GM21515 (cell line): ENCODE results near the gene SOS1.
"Not testable (repeated sequence)": the region's sequence is repeated elsewhere in the genome, so short reads cannot be mapped to it uniquely, and the experiment has no call there.

Source experiments
- ATAC-seq: cut with Tn5 transposase; IDR thresholded peaks from one replicate; pipeline ENCODE4 v1.9.1; 2021; ENCODE audit not compliant: unreplicated experiment

The SOS1 gene

DNA sequence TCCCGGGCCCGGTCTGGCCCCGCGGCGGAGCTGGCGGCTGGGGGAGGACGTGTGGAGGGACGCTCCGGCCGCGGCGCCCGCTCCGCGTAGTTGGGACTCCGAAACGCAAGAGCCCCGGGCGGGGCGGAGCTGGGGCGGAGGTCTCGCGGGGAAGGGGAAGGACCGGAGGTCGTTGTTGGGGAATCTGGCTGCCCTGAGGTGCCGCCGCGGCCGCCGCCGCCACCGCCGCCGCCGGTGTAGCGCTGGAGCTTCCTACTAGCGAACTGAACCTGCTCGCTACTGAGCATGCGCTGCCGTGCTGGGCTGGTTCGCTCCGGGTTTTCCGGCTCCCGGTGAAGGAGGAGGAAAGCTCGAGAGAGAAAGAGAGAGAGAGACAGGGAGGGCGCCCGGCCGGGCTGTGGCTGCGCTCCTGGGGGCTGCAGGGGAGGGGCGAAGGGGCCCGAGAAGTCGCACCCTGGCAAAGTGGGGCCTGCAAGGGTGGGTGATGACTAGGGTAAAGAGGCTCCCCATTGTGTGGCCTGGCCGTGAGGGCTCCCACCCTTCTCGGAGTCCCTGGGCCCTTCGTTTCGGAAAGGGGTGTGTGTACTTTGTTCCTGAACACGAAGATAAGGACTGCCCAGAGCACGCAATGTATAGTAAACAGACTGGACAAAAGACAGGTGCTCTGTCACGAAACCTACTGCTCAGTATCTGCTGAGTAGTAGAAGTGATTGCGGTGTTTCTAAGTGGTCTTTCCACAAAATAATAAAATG lies at the start of gene SOS1:
TSS of gene SOS1 (minus strand) at position 281 of the 752 bp plus-strand sequence. CDS start 629 bp downstream, outside the sequence.
- peak; percentile 49 for ATAC-seq

DNA sequence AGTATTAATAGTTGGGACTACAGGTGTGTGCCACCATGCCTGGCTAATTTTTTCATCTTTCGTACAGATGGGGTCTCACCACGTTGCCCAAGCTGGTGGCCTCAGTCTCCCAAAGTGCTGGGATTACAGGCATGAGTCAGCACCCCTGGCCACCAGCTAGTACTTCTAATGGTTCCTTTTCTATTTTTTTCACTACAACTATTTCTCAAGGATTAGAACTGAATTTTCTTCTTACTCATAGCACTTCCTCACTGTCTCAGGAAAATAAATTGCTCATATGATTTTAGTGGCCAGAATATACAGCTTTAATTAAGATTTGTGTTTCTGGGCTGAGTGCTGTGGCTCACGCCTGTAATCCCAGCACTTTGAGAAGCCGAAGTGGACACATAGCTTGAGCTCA lies 43.2 kb upstream of the SOS1 start:
- ATAC-seq: no peak

DNA sequence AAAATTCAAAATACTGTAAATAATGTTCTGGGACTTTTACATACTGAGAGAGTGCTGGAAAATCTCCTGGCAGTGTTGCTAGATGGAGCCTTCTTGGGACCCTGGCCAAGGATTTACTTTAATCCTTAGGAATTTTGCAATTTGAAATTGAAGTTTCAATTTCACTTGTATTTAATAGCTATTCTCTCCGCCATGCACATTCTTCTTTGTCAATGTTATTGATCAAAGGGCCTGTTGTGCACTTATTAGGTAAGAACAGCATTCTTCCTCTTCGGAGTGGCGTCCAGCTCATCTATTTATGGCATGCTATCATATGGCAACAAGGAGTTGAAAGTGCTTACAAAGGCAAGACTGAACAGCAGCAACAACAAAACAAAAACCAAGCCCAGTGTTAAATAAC lies 40.1 kb upstream of the SOS1 start:
- ATAC-seq: no peak

DNA sequence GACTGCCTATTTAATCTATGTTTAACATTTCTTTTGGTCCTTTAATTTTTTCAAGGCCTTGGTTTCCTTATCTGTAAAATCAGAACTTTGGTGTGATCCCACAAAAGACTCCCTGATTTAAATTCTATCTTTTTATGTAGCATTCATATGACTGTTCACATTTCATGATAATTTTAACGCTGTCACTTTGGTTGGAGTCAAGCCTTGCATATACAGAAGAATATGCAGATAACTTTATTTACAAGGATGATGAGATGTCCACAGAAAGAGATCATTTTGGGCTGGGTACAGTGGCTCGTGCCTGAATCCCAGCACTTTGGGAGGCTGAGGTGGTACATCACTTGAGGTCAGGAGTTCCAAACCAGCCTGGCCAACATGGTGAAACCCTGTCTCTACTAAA lies 38.4 kb upstream of the SOS1 start:
- no peak for ATAC-seq

DNA sequence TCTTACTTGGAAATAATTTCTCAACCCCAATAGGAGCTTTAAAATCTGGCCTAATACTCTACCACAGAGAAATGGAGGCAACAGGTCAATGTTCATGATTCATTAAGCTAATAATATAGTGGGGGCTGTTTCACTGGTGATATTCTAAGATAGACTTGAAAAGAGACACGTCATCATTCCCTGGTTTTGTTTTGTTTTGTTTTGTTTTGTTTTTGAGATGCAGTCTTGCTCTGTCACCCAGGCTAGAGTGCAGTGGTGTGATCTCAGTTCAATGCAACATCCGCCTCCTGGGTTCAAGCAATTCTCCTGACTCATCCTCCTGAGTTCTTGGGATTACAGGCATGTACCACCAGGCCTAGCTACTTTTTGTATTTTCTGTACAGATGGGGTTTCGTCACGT lies 37.5 kb upstream of the SOS1 start:
- ATAC-seq: no peak

DNA sequence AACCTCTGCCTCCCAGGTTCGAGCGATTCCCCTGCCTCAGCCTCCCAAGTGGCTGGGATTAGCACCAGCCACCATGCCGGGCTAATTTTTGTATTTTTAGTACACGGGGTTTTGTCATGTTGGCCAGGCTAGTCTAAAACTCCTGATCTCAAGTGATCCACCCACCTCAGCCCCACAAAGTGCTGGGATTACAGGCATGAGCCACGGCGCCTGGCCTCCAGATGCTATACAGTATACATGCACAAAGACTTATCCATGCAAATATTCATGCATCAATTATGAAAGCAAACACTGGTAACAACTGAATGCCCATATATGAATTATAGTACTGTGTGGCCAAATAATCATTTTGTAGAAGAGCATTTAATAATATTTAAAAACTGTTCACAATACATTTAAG lies 36.0 kb upstream of the SOS1 start:
- ATAC-seq: no peak

DNA sequence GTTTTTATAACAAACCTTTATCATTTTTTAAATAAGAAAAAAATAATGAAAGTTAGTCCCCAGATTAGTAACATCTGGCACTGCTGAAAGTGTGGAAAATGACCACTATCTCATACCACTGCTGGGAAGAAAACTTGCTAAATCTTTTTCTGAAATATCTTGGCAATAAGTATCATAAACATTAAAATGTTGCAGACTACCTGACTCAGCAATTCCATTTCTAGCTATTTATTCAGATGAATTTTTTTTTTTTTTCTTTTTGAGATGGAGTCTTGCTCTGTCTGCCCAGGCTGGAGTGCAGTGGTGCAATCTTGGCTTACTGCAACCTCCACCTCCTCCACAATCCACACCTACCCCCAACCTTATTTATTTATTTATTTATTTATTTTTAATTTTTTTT lies 35.3 kb upstream of the SOS1 start:
- no peak for ATAC-seq

DNA sequence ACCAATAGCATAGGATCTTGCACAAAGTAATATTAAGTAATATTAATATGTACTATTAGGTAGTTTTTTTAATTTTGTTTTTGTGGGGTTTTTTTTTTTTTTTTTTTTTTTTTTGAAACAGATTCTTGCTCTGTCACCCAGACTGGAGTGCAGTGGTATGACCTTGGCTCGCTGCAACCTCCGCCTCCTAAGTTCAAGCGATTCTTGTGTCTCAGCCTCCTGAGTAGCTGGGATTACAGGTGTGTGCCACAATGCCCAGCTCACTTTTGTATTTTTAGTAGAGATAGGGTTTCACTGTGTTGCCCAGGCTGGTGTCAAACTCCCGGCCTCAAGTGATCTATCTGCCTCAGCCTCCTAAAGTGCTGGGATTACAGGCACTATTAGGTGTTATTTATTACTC lies 34.7 kb upstream of the SOS1 start:
- not testable (repeated sequence) for ATAC-seq

DNA sequence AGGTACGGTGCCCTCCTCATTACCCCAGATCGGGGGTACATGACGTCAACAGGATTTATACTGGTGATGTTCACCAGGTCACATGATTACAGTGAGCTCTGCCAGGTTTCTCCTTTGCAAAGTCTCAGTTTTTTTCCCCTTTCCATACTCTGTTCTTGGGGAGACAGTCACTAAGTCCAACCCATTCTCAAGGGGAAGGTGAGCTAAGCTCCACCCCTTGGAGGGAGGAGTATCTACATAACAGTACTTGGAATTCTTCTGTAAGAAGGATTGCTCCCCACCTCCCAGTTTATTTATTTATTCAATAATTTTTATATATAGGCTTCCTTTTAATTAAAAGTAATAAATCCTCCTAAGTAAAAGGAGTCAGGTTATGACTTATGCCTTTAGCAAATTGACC lies 34.1 kb upstream of the SOS1 start:
- ATAC-seq: no peak

DNA sequence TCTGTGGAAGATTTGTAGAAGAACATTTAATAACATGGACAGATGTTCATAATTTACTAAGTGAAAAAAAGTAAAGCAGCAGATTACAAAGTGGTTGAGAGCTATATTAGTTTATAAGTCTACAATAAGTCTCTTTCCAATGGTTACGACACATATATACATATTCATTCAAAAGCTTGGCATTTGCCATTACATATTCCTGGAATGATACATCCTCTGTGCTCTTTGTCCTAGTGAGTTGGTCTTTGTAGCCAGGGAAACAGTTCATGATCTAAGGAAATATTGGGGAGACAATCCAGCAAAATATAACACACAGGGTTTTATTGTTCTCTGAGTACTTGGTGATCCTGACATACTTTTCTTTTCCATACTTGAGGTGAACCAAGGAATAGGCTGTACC lies 32.5 kb upstream of the SOS1 start:
- no peak for ATAC-seq

DNA sequence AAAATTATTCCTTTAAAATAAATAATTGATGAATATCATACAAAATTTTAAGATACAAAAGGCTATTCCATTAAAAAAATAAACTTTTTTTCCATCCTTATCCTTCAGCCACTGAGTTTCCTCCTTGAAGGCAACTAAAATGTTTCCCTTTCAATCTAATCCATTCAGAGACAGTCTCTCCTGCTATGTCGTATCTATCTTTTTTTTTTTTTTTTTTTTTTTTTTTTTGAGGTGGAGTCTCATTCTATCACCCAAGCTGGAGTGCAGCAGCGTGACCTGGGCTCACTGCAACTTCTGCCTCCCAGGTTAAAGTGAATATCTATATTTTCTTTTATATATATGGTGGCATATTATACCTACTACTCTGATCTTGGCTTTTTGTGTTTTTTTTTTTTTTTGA lies 31.7 kb upstream of the SOS1 start:
- ATAC-seq: no peak

DNA sequence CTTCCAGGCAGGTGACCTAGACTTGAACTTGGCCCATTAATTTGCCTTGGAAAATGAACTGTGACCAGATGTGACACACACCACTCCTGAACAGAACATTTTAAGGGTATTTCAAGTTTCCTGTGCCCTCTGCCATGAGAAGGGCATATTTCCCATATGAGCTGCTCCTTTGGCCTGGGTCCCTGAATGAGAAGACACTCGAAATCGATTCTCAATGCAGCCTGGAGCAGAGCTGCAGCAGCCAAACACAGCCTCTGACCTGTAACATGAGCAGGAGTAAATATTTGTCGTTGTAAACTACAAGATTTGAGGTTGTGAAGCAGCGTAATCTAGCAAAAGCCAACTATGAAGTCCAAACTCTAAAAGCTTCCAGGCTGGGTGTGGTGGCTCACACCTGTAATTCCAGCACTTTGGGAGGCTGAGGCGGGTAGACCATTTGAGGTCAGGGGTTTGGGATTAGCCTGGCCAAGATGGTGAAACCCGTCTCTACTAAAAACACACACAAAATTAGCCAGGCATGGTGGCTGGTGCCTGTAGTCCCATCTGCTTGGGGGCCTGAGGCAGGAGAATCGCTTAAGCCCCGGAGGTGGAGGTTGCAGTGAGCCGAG lies 30.1 kb upstream of the SOS1 start:
- no peak for ATAC-seq

DNA sequence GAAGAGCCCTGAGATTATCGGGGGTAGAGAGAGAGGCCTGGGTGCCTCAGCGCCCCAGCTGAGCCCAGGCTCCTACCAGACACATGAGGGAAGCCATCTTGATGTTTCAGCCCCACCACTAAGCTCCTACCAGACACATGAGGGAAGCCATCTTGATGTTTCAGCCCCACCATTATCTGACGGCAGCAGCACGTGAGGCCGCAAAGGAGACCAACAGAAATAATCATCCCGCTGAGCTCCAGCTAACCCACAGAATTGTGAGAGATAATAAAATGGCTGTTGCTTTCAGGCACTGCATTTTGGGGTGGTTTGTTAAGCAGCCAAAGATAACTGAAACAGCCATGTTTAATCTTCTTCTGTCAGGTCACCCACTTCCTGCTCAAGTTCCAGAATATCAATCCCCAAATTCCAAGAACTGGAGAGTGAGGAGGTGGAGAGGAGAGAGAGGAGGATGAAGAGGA lies 29.3 kb upstream of the SOS1 start:
- ATAC-seq: no peak

DNA sequence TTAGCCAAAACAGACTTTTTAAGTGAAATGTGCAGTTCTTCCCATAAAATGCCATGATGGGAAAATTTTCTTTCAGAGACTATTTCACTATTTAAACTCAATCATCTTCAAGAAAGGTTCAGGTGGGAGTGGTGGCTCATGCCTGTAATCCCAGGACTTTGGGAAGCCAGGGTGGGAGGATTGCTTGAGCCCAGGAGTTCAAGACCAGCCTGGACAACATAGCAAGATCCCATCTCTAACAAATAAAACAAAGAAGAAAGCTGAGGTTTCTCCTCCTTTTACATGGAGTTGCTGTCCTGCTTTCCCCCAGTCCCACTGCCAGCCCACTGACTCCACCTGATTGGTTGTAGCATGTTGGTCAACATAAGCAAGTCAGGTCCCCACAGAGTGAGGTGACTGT lies 25.8 kb upstream of the SOS1 start:
- no peak for ATAC-seq

DNA sequence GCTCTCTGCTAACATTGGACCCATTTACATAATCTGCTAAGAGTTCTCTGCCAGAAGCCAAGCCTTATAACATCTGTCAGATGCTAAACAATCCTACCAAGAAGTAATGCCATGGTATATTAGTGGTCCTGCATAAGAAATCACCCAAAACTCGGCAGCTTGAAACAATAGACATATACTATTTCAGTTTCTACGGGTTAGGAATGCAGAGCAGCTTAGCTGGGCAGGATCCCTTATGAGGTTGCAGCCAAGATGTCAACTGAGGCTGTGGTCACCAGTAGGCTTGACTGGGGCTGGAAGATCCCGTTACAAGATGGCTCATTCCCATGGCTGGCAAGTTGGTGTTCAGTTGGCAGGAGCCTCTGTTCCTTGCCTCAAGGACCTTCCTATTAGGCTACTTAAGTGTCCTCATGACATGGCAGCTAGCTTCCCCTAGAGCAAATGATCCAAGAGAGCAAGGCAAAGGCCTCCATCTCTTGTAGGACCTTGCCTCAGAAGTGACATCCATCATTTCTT lies 25.1 kb upstream of the SOS1 start:
- no peak for ATAC-seq

DNA sequence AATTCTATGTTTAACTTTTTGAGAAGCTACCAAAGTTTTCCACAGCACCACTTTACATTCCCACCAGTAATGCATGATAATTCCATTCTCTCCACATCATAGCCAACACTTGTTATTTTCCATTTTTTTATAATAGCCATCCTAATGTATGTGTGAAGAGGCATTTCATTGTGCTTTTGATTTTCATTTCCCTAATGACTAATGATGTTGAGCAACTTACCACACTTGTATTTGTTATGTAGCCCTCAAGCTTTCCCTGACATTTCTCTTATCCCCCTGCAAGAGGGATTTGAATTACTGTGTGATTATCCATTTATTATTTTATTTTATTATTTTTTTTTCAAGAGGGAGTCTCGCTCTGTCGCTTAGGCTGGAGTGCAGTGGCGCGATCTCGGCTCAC lies 23.6 kb upstream of the SOS1 start:
- ATAC-seq: no peak

DNA sequence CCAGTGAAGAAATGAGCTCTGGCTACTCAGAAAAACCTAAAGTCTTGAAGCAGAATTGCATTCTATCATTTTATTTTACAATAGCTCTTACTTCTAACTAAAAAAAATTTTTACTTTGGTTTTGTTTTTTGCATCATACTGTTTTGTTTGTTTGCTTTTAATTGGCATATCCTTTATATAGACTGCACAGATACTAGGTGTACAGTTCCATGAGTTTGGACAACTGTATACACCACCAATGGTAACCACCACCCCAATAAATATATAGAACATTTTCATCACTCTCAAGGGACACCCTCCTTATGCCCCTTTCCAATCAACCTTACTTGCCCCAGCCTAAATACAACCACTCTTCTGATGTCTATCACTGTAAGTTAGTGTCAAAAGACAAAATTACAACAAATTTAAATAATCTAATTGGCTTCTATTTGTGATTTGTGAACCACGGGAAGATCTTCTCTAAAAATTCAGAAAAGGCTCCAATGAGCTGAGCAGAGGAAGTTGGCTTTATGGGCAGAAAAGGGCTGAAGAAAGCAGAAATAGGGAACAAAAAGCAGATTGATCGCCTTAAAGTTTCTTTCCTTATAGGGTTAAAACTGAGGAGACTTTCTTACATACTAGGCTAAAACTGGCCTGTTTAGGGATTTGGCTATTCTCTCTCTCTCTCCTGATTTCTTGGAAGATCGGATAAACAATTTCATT lies 22.2 kb upstream of the SOS1 start:
- ATAC-seq: no peak

DNA sequence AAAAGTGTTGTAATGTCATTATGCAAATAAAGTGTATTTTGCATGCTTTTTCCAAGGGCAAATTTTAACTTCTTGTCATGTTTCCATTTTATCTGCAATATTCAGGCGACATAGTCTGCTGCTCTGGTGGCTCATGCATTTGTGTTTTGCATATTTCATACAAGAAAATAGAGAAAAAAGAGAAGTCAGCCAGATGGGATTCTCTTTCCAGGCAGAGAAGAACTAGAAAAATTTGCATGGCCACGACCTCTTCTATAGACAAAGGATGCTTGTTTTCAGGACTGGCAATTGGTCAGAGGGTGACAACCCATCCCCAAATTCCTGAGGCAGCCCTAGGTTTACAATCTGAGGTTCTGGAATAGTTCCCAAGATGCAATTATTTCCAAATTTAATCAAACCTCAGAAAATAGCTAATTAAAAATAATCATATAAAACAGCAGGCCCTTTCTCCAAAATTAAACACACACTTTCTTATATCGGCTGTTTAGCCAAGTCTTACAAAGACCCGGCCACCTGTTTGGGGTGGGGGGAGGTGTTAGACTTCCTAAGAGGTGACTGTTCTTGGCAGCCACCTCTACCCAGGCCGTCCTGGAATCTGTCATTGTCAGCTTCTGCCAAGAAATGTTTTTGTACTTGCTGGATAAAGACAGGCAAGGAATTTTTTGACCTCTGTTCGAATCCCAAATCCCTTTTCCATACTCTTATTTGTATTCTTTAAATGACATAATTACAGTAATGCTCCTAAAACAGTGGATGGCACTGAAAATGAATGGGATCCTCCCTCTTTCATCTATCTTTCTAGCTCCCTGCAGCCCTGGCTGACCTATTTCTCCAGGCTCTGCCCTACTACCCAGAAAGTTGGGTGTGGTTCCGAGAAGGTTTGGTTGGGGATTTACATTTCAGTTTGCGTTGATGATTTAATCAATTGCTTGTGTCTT lies 20.8 kb upstream of the SOS1 start:
- ATAC-seq: peak; percentile 62

DNA sequence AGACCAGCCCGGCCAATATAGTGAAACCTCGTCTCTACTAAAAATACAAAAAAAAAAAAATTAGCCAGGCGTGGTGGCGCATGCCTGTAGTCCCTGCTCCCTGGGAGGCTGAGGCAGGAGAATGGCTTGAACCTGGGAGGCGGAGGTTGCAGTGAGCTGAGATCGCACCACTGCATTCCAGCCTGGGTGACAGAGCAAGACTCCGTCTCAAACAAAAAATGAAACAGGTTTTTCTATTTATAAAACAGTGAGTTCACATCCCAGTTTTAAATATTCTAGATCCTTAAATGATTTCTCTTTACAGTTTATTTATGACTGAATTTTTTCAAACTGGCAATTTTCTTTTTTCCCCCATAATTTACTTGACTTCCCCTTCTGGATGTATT lies 20.1 kb upstream of the SOS1 start:
- not testable (repeated sequence) for ATAC-seq

DNA sequence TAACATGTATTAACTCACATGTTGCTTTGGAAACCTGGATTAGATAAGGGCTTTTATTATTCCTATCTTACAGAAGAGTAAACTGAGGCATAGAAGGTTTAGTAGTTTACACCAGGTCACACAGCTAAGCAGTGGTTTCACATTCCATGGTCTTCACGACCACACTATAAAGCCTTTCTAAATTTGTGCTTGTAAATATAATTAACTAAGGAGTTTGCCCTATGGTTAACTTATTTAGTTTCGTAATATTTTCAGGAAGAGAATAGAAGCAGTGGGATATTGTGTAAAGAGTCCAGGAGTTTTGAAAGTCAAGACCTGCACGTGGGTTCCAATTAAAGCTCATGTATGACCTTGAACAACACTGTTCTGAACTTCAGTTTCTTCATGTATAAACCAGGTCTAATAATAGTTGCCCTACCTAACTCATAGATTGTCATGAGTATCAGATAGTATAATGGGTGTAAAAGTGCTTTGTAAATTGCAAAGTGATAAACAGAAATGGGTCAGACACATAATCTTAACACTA lies 19.5 kb upstream of the SOS1 start:
- ATAC-seq: no peak
